Caki2 (cell line): ENCODE measurements around the gene CC2D2A. TPM values are rescaled to one million over a fixed set of nuclear protein-coding genes. Genes with fewer than 3 reads are reported as not detected.
"Not testable (repeated sequence)": the region's sequence is repeated elsewhere in the genome, so short reads cannot be mapped to it uniquely, and the experiment has no call there.

Experiments
- DNase-seq: peaks from one replicate; pipeline ENCODE4 v3.0.0-alpha.2; 2015; ENCODE audit warnings: low read depth
- in situ Hi-C: cut with HindIII; loops from 2 replicates; pipeline ENCODE4 v1.10.0; 2016; ENCODE audit warnings: low sequenced_read_pairs, low pct_unique_long_range_greater_than_20kb, mixed read lengths
- total RNA-seq: library from RNA; depleted of rRNA; stranded (reverse); fragments of >200 nt; shearing (Covaris generic); gene quantifications from 2 replicates; pipeline ENCODE4 v1.2.3, GENCODE V29; 2014; ENCODE audit warnings: low replicate concordance; rRNA removed

The CC2D2A gene
- total RNA-seq, 1 experiment from 2014 or later, result 8.4 TPM

GRCh38 chr4:15585331-15585730, 115.6 kb downstream of the CC2D2A start:
- no peak for DNase-seq
- in situ Hi-C loops, result no loop called here

GRCh38 chr4:15586066-15586465, 116.4 kb downstream of the CC2D2A start:
- no peak for DNase-seq
- in situ Hi-C loops, result no loop called here

- in situ Hi-C loops, result no loop called here
- no peak for DNase-seq
Observed at GRCh38 chr4:15587649-15588048, 118.0 kb downstream of the CC2D2A start.

- in situ Hi-C loops, result no loop called here
- no peak for DNase-seq
Observed at GRCh38 chr4:15592799-15593198, 123.1 kb downstream of the CC2D2A start.

GRCh38 chr4:15598644-15599043, 129.0 kb downstream of the CC2D2A start:
- in situ Hi-C loops, result no loop called here
- DNase-seq, result no peak

- no peak for DNase-seq
- in situ Hi-C loops, result no loop called here
Observed at GRCh38 chr4:15600176-15600575, 130.5 kb downstream of the CC2D2A start.

GRCh38 chr4:15601862-15602261, 132.2 kb downstream of the CC2D2A start:
- no peak for DNase-seq
- in situ Hi-C loops, result no loop called here

- DNase-seq, result no peak
- in situ Hi-C loops, result no loop called here
Observed at GRCh38 chr4:15605537-15605936, 135.9 kb downstream of the CC2D2A start.

GRCh38 chr4:15610855-15611254, 141.2 kb downstream of the CC2D2A start:
- no peak for DNase-seq
- in situ Hi-C loops, result no loop called here

GRCh38 chr4:15612136-15612535, 142.5 kb downstream of the CC2D2A start:
- in situ Hi-C loops, result no loop called here
- DNase-seq, result no peak

- in situ Hi-C loops, DNase-seq: not testable (repeated sequence)
Observed at GRCh38 chr4:15614891-15615290, 145.2 kb downstream of the CC2D2A start.

GRCh38 chr4:15617407-15617806, 147.7 kb downstream of the CC2D2A start:
- in situ Hi-C loops, DNase-seq: not testable (repeated sequence)

GRCh38 chr4:15636818-15637217, 167.1 kb downstream of the CC2D2A start:
- DNase-seq, result no peak
- in situ Hi-C loops, result no loop called here

GRCh38 chr4:15638418-15638817, 168.7 kb downstream of the CC2D2A start:
- no peak for DNase-seq
- in situ Hi-C loops, result no loop called here

- in situ Hi-C loops, result no loop called here
- DNase-seq, result no peak
Observed at GRCh38 chr4:15648600-15648999, 178.9 kb downstream of the CC2D2A start.

GRCh38 chr4:15649914-15650545, 180.3 kb downstream of the CC2D2A start:
- DNase-seq, result peak; percentile 31
- in situ Hi-C loops, result no loop called here

Other genes with a start within 250 kb of the CC2D2A start
- gene C1QTNF7, start 41.8 kb upstream of the CC2D2A start, total RNA-seq, result not detected in 2 replicates
- 28.5 and 34.8 TPM in 2 replicates for gene FBXL5, start 185.5 kb downstream of the CC2D2A start, total RNA-seq
- gene FAM200B, start 211.9 kb downstream of the CC2D2A start, total RNA-seq, result 38.7 and 47.7 TPM in 2 replicates
- gene BST1, start 233.2 kb downstream of the CC2D2A start, total RNA-seq, result 0.41 and 1.0 TPM in 2 replicates